Measurements from ENCODE around the gene PARP6.

- TF ChIP-seq POLR2AphosphoS5 (IDR thresholded peaks at IDR 0.05; ENCODE audit: control insufficient read depth, insufficient read depth, low read depth, low read length) = no peak
- no peak for TF ChIP-seq ZNF696 (CRISPR knock-in tag; conservative IDR thresholded peaks at IDR 0.05)
- TF ChIP-seq CTCF (IDR thresholded peaks at IDR 0.05 in 2 of 3, conservative IDR thresholded peaks at IDR 0.05 in 1 of 3; ENCODE audit: insufficient read depth in 2 of 3, low read depth in 1 of 3, low read length in 3 of 3) = no peak
- TF ChIP-seq AFF4 (CRISPR knock-in tag; IDR thresholded peaks at IDR 0.05) = no peak
- no peak for TF ChIP-seq ZBTB8A (IDR thresholded peaks at IDR 0.05; ENCODE audit: partially characterized antibody)
These were observed 32.2 kb upstream of the PARP6 start for GRCh38 chr15:72304596-72304995.
